Activated gamma-delta T cell (primary cell): ENCODE measurements around the gene NTN4.
"Not testable (repeated sequence)": the region's sequence is repeated elsewhere in the genome, so short reads cannot be mapped to it uniquely, and the experiment has no call there.

Source experiments
- DNase-seq: peaks from one replicate; lab custom pipeline; 2025; lab: John Stamatoyannopoulos, UW

Gene NTN4

GRCh38 chr12:95623554-95624170, 166.9 kb downstream of the NTN4 start:
- no peak for DNase-seq

- no peak for DNase-seq
These were observed 167.7 kb downstream of the NTN4 start for GRCh38 chr12:95622879-95623278.

- DNase-seq: no peak
These were observed 168.8 kb downstream of the NTN4 start for GRCh38 chr12:95621725-95622124.

- DNase-seq: no peak
These were observed 170.4 kb downstream of the NTN4 start for GRCh38 chr12:95620171-95620570.

- DNase-seq: not testable (repeated sequence)
These were observed 174.1 kb downstream of the NTN4 start for GRCh38 chr12:95616470-95616869.

- no peak for DNase-seq
These were observed 174.8 kb downstream of the NTN4 start for GRCh38 chr12:95615749-95616148.

GRCh38 chr12:95614390-95614982, 176.1 kb downstream of the NTN4 start:
- DNase-seq: no peak

- DNase-seq: no peak
These were observed 177.5 kb downstream of the NTN4 start for GRCh38 chr12:95613021-95613420.

- no peak for DNase-seq
These were observed 178.8 kb downstream of the NTN4 start for GRCh38 chr12:95611676-95612309.

- no peak for DNase-seq
These were observed 182.1 kb downstream of the NTN4 start for GRCh38 chr12:95608252-95609033.
